GM19099 (cell line): ENCODE measurements around the gene PIPOX.

ENCODE experiments used
- POLR2A ChIP-seq: IDR thresholded peaks from 3 replicates; pipeline ENCODE4 v1.6.1; 2011; ENCODE audit warnings: low read depth; ENCODE audit not compliant: insufficient read length; ENCODE audit errors: extremely low read depth

Gene PIPOX

GRCh38 chr17:29051731-29052130 lies 8.8 kb downstream of the PIPOX start:
- TF ChIP-seq POLR2A, result no peak

GRCh38 chr17:29054835-29055234 lies 11.9 kb downstream of the PIPOX start:
- no peak for TF ChIP-seq POLR2A

GRCh38 chr17:29057361-29057760 lies 14.4 kb downstream of the PIPOX start:
- TF ChIP-seq POLR2A, result no peak

GRCh38 chr17:29058391-29058790 lies 15.4 kb downstream of the PIPOX start:
- no peak for TF ChIP-seq POLR2A

- TF ChIP-seq POLR2A, result no peak
These were observed 16.3 kb downstream of the PIPOX start for GRCh38 chr17:29059281-29059680.

GRCh38 chr17:29060475-29060874 lies 17.5 kb downstream of the PIPOX start:
- no peak for TF ChIP-seq POLR2A

- TF ChIP-seq POLR2A, result no peak
These were observed 18.1 kb downstream of the PIPOX start for GRCh38 chr17:29061036-29061435.

GRCh38 chr17:29062215-29062614 lies 19.3 kb downstream of the PIPOX start:
- no peak for TF ChIP-seq POLR2A

- TF ChIP-seq POLR2A, result no peak
These were observed 21.1 kb downstream of the PIPOX start for GRCh38 chr17:29063992-29064391.

GRCh38 chr17:29066047-29066446 lies 23.1 kb downstream of the PIPOX start:
- TF ChIP-seq POLR2A, result no peak

GRCh38 chr17:29066606-29067005 lies 23.7 kb downstream of the PIPOX start:
- TF ChIP-seq POLR2A, result no peak

- TF ChIP-seq POLR2A, result no peak
These were observed 25.9 kb downstream of the PIPOX start for GRCh38 chr17:29068818-29069217.

- TF ChIP-seq POLR2A, result no peak
These were observed 26.6 kb downstream of the PIPOX start for GRCh38 chr17:29069526-29070041.

GRCh38 chr17:29070308-29070707 lies 27.4 kb downstream of the PIPOX start:
- no peak for TF ChIP-seq POLR2A

- TF ChIP-seq POLR2A, result no peak
These were observed 27.8 kb downstream of the PIPOX start for GRCh38 chr17:29070781-29071180.

- TF ChIP-seq POLR2A, result no peak
These were observed 28.4 kb downstream of the PIPOX start for GRCh38 chr17:29071303-29071702.

- no peak for TF ChIP-seq POLR2A
These were observed 30.1 kb downstream of the PIPOX start for GRCh38 chr17:29073045-29073444.
